ENCODE results near the gene MAPK6.

GRCh38 chr15:52094811-52095584 is 76.0 kb downstream of the MAPK6 start:
- TF ChIP-seq CTCF (IDR thresholded peaks at IDR 0.05) (no peak), POLR2A (IDR thresholded peaks at IDR 0.05) (no peak)
